ENCODE measurements around the gene DDAH2. TPM values are rescaled to one million over a fixed set of nuclear protein-coding genes. Genes with fewer than 3 reads are reported as not detected.
A peak's percentile ranks its signal among the peaks of the same experiment; 100 is the strongest.

Gene DDAH2
- total and polyA plus RNA-seq, 8 donors = 70.2 to 199 (median 161) TPM

DNA sequence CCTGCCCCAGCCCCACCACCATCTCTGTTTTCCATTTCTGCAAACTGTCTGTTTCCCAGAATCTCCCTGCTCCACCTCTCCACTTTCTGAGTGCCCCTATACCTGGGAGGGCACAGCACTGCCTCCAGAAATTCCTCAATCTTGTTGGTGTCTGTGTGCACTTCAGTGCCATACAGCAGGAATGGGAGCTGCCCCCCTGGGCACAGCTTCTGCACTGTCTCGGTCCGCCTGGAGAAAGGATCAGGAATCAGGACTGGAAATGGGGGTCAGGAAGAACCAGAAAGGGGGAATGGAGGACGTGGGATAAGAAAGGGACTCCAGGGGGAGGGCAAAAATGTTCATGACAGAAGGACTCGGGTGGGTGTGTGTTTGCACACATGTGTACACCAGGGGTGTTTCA is 4.6 kb upstream of the DDAH2 start:
- ATAC-seq (no peak), DNase-seq (no peak)
- Histone ChIP-seq H3K4me3 (peak overlapping the region in 1 of 2 donors; percentile 97), H3K27ac (peak overlapping the region; percentile 93 to 97), H3K36me3 (peaks cover 4 to 42% of the 10 kb centered on the region in 2 donors), H3K4me1 (peaks cover 30 to 75% of the 10 kb centered on the region in 2 donors), H3K27me3 (no peaks in the 10 kb centered on the region), H3K9me3 (no peaks in the 10 kb centered on the region)
- TF ChIP-seq, protein P1, sequence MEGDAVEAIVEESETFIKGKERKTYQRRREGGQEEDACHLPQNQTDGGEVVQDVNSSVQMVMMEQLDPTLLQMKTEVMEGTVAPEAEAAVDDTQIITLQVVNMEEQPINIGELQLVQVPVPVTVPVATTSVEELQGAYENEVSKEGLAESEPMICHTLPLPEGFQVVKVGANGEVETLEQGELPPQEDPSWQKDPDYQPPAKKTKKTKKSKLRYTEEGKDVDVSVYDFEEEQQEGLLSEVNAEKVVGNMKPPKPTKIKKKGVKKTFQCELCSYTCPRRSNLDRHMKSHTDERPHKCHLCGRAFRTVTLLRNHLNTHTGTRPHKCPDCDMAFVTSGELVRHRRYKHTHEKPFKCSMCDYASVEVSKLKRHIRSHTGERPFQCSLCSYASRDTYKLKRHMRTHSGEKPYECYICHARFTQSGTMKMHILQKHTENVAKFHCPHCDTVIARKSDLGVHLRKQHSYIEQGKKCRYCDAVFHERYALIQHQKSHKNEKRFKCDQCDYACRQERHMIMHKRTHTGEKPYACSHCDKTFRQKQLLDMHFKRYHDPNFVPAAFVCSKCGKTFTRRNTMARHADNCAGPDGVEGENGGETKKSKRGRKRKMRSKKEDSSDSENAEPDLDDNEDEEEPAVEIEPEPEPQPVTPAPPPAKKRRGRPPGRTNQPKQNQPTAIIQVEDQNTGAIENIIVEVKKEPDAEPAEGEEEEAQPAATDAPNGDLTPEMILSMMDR (IDR thresholded peaks at IDR 0.05) = no peak
- intact Hi-C loops (cut with DNase I) = no loop called here

DNA sequence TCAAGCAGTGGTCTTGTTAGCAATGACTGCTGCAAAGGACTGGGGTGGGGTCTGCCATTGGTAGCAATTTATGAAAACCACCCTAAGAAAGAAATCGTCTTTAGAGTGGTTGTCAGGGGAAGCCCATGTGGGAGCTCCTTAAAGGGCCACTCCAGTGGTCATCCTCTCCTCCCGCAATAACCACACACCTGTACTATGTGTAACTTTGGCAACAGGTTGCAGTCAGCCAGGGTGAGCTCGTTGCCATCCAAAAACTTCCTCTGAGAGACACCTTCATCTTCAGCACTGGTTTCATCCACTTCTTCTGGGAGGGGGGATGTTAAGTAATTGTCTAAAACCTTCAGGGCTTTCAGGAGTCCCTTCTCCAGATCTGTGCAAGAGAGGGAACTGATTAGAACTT is 2.9 kb upstream of the DDAH2 start:
- no peak for DNase-seq
- no peaks in the 10 kb centered on the region for H3K9me3 ChIP-seq
- no peaks in the 10 kb centered on the region for H3K27me3 ChIP-seq
- peaks cover 26 to 75% of the 10 kb centered on the region in 2 donors for H3K4me1 ChIP-seq
- H3K4me3 ChIP-seq = peak overlapping the region in 1 of 2 donors; percentile 79
- peak overlapping the region in 1 of 2 donors; percentile 97 for H3K27ac ChIP-seq
- peaks cover 4 to 48% of the 10 kb centered on the region in 2 donors for H3K36me3 ChIP-seq
- no peak for ATAC-seq
- intact Hi-C loops (cut with DNase I) = no loop called here
- TF ChIP-seq, protein P1 (IDR thresholded peaks at IDR 0.05) = no peak

DNA sequence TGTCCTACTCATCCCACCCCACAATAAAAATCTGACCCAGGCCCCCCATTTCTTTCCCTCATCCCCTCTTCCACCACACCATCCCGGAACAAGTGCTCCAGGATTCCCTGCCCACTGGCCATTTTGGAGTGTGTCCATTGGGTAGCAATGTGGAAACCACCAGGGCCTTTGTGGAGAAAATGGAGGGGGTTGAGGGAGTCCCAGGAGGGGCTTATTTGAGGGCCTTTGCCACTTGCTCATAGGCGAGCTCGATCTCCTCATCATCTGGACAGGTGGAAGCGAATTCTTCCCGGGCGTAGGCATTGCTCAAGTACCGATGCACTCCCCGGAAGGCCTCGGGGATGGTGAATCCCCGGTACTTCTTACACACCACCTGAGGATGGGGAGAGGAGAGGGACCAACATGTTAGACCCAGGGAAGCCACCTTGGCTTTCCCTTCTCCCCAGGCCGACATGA is 1.6 kb upstream of the DDAH2 start:
- TF ChIP-seq, protein P1 (IDR thresholded peaks at IDR 0.05) = no peak
- DNase-seq (no peak), ATAC-seq (no peak)
- no peaks in the 10 kb centered on the region for H3K9me3 ChIP-seq
- H3K4me1 ChIP-seq = peaks cover 30 to 82% of the 10 kb centered on the region in 2 donors
- peak overlapping the region; percentile 92 to 97 for H3K27ac ChIP-seq
- H3K36me3 ChIP-seq = peaks cover 4 to 60% of the 10 kb centered on the region in 2 donors
- intact Hi-C loops (cut with DNase I) = no loop called here
- H3K4me3 ChIP-seq = peak overlapping the region; percentile 48 to 79
- H3K27me3 ChIP-seq = no peaks in the 10 kb centered on the region

DNA sequence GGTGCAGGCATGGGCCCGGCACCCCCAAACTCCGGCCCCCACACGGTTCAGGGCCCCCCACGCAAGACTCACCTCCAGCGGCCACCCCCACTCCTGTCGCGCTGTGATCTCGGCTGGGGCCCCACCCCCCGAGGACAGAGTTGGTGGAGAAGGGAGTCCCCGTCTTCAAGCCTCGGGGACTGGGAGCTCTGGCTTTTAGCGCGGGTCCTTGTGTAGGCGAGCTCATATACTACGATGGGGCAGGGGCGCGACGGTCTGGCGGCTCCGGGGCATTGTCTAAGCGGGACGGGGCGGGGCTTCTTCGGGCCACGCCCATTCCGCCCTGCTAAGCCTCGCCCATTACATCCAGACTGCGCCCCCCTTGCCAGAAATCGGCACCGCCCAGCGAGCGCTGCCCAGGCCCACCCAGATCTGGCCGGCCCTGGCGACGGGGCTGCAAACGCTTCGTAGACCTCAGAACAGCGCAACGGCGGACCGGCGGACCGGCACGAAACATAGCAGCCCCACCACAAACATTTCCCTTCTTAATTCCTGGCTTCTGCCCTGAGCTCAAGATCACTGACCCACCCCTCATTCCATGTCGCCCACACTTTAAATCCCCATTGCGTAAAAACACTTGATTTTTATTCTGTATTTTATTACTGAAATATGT is 1.0 kb upstream of the DDAH2 start:
- Histone ChIP-seq H3K4me3 (peak overlapping the region; percentile 48 to 79), H3K9me3 (no peaks in the 10 kb centered on the region), H3K4me1 (peaks cover 30 to 86% of the 10 kb centered on the region in 2 donors), H3K36me3 (peaks cover 4 to 65% of the 10 kb centered on the region in 2 donors), H3K27me3 (no peaks in the 10 kb centered on the region), H3K27ac (peak overlapping the region; percentile 92 to 97)
- TF ChIP-seq, protein P1 (IDR thresholded peaks at IDR 0.05) = no peak
- ATAC-seq (peak; percentile 82), DNase-seq (peak; percentile 89 to 97 (median 93))
- intact Hi-C loops (cut with DNase I) = no loop called here

DNA sequence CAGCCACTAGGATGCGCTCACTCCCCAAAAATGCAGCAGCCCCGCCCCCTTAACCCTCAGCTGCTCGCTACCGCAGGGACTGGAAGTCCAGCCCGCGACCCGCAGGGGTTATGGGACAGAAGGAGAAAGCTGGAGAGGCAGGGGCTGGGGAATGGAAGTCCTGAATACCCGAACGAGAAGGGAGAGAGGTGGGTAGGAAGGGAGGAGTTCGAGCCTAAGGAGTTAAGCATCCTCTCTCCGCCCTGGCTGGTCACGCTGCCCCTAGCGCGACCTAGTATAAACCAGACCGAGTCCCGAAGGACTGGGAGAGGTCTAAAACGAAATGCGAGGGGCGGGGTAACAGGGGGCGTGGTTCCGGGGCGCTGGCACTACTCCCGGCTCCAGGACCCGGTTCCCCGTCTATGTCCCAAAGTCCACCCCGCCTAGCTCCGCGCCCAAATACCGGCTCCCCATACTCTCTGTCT is 448 bp upstream of the DDAH2 start:
- Histone ChIP-seq H3K27me3 (no peaks in the 10 kb centered on the region), H3K36me3 (peaks cover 4 to 65% of the 10 kb centered on the region in 2 donors), H3K4me1 (peaks cover 30 to 85% of the 10 kb centered on the region in 2 donors), H3K9me3 (no peaks in the 10 kb centered on the region), H3K4me3 (peak overlapping the region; percentile 48 to 79), H3K27ac (peak overlapping the region; percentile 92 to 97)
- TF ChIP-seq, protein P1 (IDR thresholded peaks at IDR 0.05) = peak in 1 of 2 donors; percentile 2
- ATAC-seq (peak; percentile 89), DNase-seq (peak; percentile 92 to 95 (median 94))
- intact Hi-C loops (cut with DNase I) = no loop called here

Data from left lung (tissue), 10 donors.